ENCODE measurements around the gene IPO4.

The IPO4 gene

GRCh38 chr14:24183014-24183481 is 5.6 kb downstream of the IPO4 start:
- TF ChIP-seq REST (IDR thresholded peaks at IDR 0.05; ENCODE audit: insufficient read depth in 1 of 2, low read depth in 2 of 2, low read length in 2 of 2) (no peak), FOXP2 (optimal IDR thresholded peaks at IDR 0.05; ENCODE audit: borderline replicate concordance, extremely low read depth, extremely low read length, insufficient read depth) (no peak), TAF1 (IDR thresholded peaks at IDR 0.05; ENCODE audit: borderline replicate concordance, insufficient read depth, low read length) (no peak), POLR2AphosphoS5 (IDR thresholded peaks at IDR 0.05; ENCODE audit: low read depth, low read length) (no peak), SIN3A (IDR thresholded peaks at IDR 0.05; ENCODE audit: borderline replicate concordance, insufficient read depth, low read length) (no peak)

- TF ChIP-seq FOXP2 (optimal IDR thresholded peaks at IDR 0.05; ENCODE audit: borderline replicate concordance, extremely low read depth, extremely low read length, insufficient read depth) (no peak), REST (IDR thresholded peaks at IDR 0.05; ENCODE audit: insufficient read depth in 1 of 2, low read depth in 2 of 2, low read length in 2 of 2) (no peak), SIN3A (IDR thresholded peaks at IDR 0.05; ENCODE audit: borderline replicate concordance, insufficient read depth, low read length) (no peak), POLR2AphosphoS5 (IDR thresholded peaks at IDR 0.05; ENCODE audit: low read depth, low read length) (no peak), TAF1 (IDR thresholded peaks at IDR 0.05; ENCODE audit: borderline replicate concordance, insufficient read depth, low read length) (no peak)
Measured at GRCh38 chr14:24182110-24182882, 6.3 kb downstream of the IPO4 start.

GRCh38 chr14:24181371-24182077 is 7.1 kb downstream of the IPO4 start:
- TF ChIP-seq FOXP2 (optimal IDR thresholded peaks at IDR 0.05; ENCODE audit: borderline replicate concordance, extremely low read depth, extremely low read length, insufficient read depth) (no peak), SIN3A (IDR thresholded peaks at IDR 0.05; ENCODE audit: borderline replicate concordance, insufficient read depth, low read length) (no peak), TAF1 (IDR thresholded peaks at IDR 0.05; ENCODE audit: borderline replicate concordance, insufficient read depth, low read length) (no peak), REST (IDR thresholded peaks at IDR 0.05; ENCODE audit: insufficient read depth in 1 of 2, low read depth in 2 of 2, low read length in 2 of 2) (no peak), POLR2AphosphoS5 (IDR thresholded peaks at IDR 0.05; ENCODE audit: low read depth, low read length) (0 out of 2 replicates have a peak, but pooled peaks have one; percentile 5)

- TF ChIP-seq FOXP2 (optimal IDR thresholded peaks at IDR 0.05; ENCODE audit: borderline replicate concordance, extremely low read depth, extremely low read length, insufficient read depth) = no peak
- no peak for TF ChIP-seq REST (IDR thresholded peaks at IDR 0.05; ENCODE audit: insufficient read depth in 1 of 2, low read depth in 2 of 2, low read length in 2 of 2)
- TF ChIP-seq POLR2AphosphoS5 (IDR thresholded peaks at IDR 0.05; ENCODE audit: low read depth, low read length) = no peak
- TF ChIP-seq TAF1 (IDR thresholded peaks at IDR 0.05; ENCODE audit: borderline replicate concordance, insufficient read depth, low read length) = no peak
- no peak for TF ChIP-seq SIN3A (IDR thresholded peaks at IDR 0.05; ENCODE audit: borderline replicate concordance, insufficient read depth, low read length)
Measured at GRCh38 chr14:24179961-24180796, 8.4 kb downstream of the IPO4 start.

All from PFSK-1 (cell line).